Kidney (tissue), 14 donors: ENCODE results near the gene EFCAB6. TPM values are rescaled to one million over a fixed set of nuclear protein-coding genes. Genes with fewer than 3 reads are reported as not detected.

ENCODE experiments used
- DNase-seq, 5 donors: peaks; one replicate each; pipeline ENCODE4 v3.0.0-alpha.2; 2013 to 2020
- FAIRE-seq: peaks from 2 replicates; lab custom pipeline; 2012; peaks lifted over from hg19 to GRCh38; lab: Jason Lieb, UNC
- H3K27ac ChIP-seq, 2 donors: one replicate each; pipeline ENCODE4 v1.7.0; 2013; ENCODE audit warnings: low read depth in 2 of 2, low read length in 2 of 2, inconsistent platforms in 1 of 2
- H3K27me3 ChIP-seq: one replicate; pipeline ENCODE4 v1.7.1; 2013; ENCODE audit warnings: low read length, inconsistent platforms; ENCODE audit not compliant: control insufficient read depth, insufficient read depth
- H3K36me3 ChIP-seq, 3 donors: one replicate each; pipeline versions ENCODE4 v1.7.0 to v1.7.1; 2013; ENCODE audit warnings: low read length in 3 of 3, control low read depth in 1 of 3, inconsistent platforms in 1 of 3; ENCODE audit not compliant: insufficient read depth in 3 of 3, control insufficient read depth in 2 of 3
- H3K4me1 ChIP-seq, 3 donors: one replicate each; pipeline versions ENCODE4 v1.7.0 to v1.7.1; 2013; ENCODE audit warnings: low read length in 3 of 3, inconsistent platforms in 1 of 3, low read depth in 1 of 3; ENCODE audit not compliant: control insufficient read depth in 2 of 3, insufficient read depth in 2 of 3
- H3K4me3 ChIP-seq, 3 donors: one replicate each; pipeline versions ENCODE4 v1.7.0 to v1.8.1; 2013; ENCODE audit warnings: low read length in 3 of 3, control low read depth in 1 of 3, inconsistent platforms in 1 of 3
- H3K9ac ChIP-seq, 3 donors: one replicate each; pipeline versions ENCODE4 v1.7.0 to v1.7.1; 2013; ENCODE audit warnings: low read length in 3 of 3, control low read depth in 1 of 3, inconsistent platforms in 1 of 3
- H3K9me3 ChIP-seq, 3 donors: one replicate each; pipeline versions ENCODE4 v1.7.0 to v1.7.1; 2013; ENCODE audit warnings: low read length in 3 of 3, control low read depth in 1 of 3, inconsistent platforms in 1 of 3; ENCODE audit not compliant: control insufficient read depth in 2 of 3, insufficient read depth in 1 of 3
- CTCF ChIP-seq: IDR thresholded peaks from 3 replicates; pipeline ENCODE4 v1.5.1; 2012; ENCODE audit warnings: mild to moderate bottlenecking, moderate library complexity, borderline replicate concordance; ENCODE audit not compliant: insufficient read depth; ENCODE audit errors: extremely low read depth
- intact Hi-C: fragments of 100-400 bp; cut with DNase I; formaldehyde crosslinking; loops from one replicate; pipeline ENCODE4 v1.11.1; 2022
- polyA plus RNA-seq: library from polyadenylated mRNA; stranded (reverse); fragments of 350-450 nt; fragmentation: Illumina TruSeq; extraction: RNeasy Lipid Tissue Mini Kit (QIAGEN cat#74804); gene quantifications from one replicate; pipeline ENCODE4 v1.2.3, GENCODE V29; 2014; ENCODE audit warnings: low read depth, low replicate concordance; ENCODE audit not compliant: insufficient read depth
- total RNA-seq: library from RNA; stranded (reverse); fragmentation: NEBNext Ultra II Directional; extraction: Animal tissue kit (Norgen Biotek cat#: 25700); gene quantifications from one replicate; pipeline ENCODE4 v1.2.1, GENCODE V29; 2021
- donor health status: control.
- donor health status: control.
- donor health status: control.
- donor health status: control.
- donor health status: control.
- donor health status: DM: yes; HTN: yes; CAD: no.
- donor health status: Normal renal cell carcinoma (clear cell type).

Gene EFCAB6
- total and polyA plus RNA-seq, 2 donors from 2014 or later: 1.5 to 11.8 TPM

GRCh38 chr22:43543522-43544288, 268.4 kb downstream of the EFCAB6 start:
- Histone ChIP-seq H3K4me3 (no peak overlapping the region), H3K9me3 (no peaks in the 10 kb centered on the region), H3K27ac (no peak overlapping the region), H3K4me1 (no peaks in the 10 kb centered on the region), H3K27me3 (no peaks in the 10 kb centered on the region), H3K36me3 (no peaks in the 10 kb centered on the region), H3K9ac (no peak overlapping the region)
- no peak for DNase-seq
- TF ChIP-seq CTCF: no peak
- intact Hi-C loops: no loop called here
- no peak for FAIRE-seq

DNA sequence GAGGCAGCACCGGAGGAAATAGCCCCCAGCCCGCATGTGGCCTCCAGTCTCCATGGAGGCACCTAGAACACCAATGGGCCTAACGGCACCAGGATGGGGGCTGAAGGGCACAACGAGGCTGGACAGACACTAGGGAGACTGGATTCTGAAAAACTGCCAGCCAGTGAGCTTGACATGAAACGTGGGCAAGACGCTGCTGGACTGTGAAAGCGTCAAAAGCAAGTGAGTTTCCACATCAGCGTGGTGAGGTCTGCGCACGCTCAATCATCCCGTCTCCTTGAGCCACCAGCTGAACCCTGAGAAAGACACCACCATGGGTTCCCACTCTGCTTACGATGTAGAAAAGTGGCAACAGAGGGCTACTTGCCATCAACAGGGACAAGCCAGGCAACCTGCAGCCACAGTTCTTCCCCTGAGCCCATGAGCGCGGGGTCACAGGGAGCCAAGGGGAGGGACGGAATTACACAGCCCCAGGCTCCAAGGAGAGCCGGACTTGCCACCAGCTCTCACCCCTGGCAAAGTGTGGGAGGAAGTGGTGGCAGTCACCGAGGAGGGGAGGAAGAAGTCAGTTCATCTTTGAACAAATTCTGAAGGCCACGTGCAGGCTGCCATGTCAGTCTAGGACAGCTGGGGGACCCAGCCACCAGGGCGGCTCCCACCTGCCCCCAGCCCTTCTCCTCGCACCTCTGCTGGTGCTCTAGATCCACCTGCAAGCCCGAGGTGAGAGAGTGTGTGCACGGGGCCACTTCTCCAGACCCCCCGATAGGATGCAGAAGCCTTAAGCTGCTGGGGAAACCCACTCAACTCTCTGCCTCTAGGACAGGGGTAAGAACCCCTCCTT, 269.2 kb downstream of the EFCAB6 start:
- FAIRE-seq (no peak), DNase-seq (no peak)
- Histone ChIP-seq H3K36me3 (no peaks in the 10 kb centered on the region), H3K4me3 (no peak overlapping the region), H3K9me3 (no peaks in the 10 kb centered on the region), H3K27me3 (no peaks in the 10 kb centered on the region), H3K27ac (no peak overlapping the region), H3K9ac (no peak overlapping the region), H3K4me1 (no peaks in the 10 kb centered on the region)
- intact Hi-C loops: no loop called here
- TF ChIP-seq CTCF: no peak

- DNase-seq (no peak), FAIRE-seq (no peak)
- Histone ChIP-seq H3K36me3 (no peaks in the 10 kb centered on the region), H3K9me3 (no peaks in the 10 kb centered on the region), H3K4me1 (no peaks in the 10 kb centered on the region), H3K9ac (no peak overlapping the region), H3K4me3 (no peak overlapping the region), H3K27ac (no peak overlapping the region), H3K27me3 (no peaks in the 10 kb centered on the region)
- intact Hi-C loops: no loop called here
- no peak for TF ChIP-seq CTCF
Observed at GRCh38 chr22:43541462-43542407, 270.4 kb downstream of the EFCAB6 start.
